D341Med (cell line): ENCODE results near the gene SHISAL1.
"Not testable (repeated sequence)": the region's sequence is repeated elsewhere in the genome, so short reads cannot be mapped to it uniquely, and the experiment has no call there.

Source experiments
- DNase-seq: peaks from one replicate; pipeline ENCODE4 v3.0.0; 2012; ENCODE audit warnings: low spot score

The SHISAL1 gene

GRCh38 chr22:44260216-44261035 is 52.3 kb downstream of the SHISAL1 start:
- DNase-seq, result no peak

GRCh38 chr22:44259366-44260215 is 53.2 kb downstream of the SHISAL1 start:
- no peak for DNase-seq

GRCh38 chr22:44256556-44257485 is 55.9 kb downstream of the SHISAL1 start:
- DNase-seq, result no peak

- no peak for DNase-seq
These were observed 56.7 kb downstream of the SHISAL1 start for GRCh38 chr22:44256085-44256484.

- no peak for DNase-seq
These were observed 57.9 kb downstream of the SHISAL1 start for GRCh38 chr22:44254811-44255210.

GRCh38 chr22:44249376-44250147 is 63.2 kb downstream of the SHISAL1 start:
- DNase-seq, result no peak

- DNase-seq, result no peak
These were observed 63.8 kb downstream of the SHISAL1 start for GRCh38 chr22:44248926-44249325.

GRCh38 chr22:44247923-44248892 is 64.5 kb downstream of the SHISAL1 start:
- DNase-seq, result no peak

GRCh38 chr22:44247346-44247745 is 65.4 kb downstream of the SHISAL1 start:
- DNase-seq, result no peak

- no peak for DNase-seq
These were observed 66.0 kb downstream of the SHISAL1 start for GRCh38 chr22:44246615-44247326.

- DNase-seq, result no peak
These were observed 66.9 kb downstream of the SHISAL1 start for GRCh38 chr22:44245867-44246266.

- DNase-seq, result no peak
These were observed 67.3 kb downstream of the SHISAL1 start for GRCh38 chr22:44245438-44245837.

GRCh38 chr22:44244265-44244822 is 68.4 kb downstream of the SHISAL1 start:
- DNase-seq, result no peak

GRCh38 chr22:44243761-44244160 is 69.0 kb downstream of the SHISAL1 start:
- no peak for DNase-seq

GRCh38 chr22:44242946-44243724 is 69.6 kb downstream of the SHISAL1 start:
- no peak for DNase-seq

- DNase-seq, result not testable (repeated sequence)
These were observed 71.6 kb downstream of the SHISAL1 start for GRCh38 chr22:44241121-44241520.

- no peak for DNase-seq
These were observed 75.5 kb downstream of the SHISAL1 start for GRCh38 chr22:44237290-44237689.

GRCh38 chr22:44234372-44234771 is 78.4 kb downstream of the SHISAL1 start:
- not testable (repeated sequence) for DNase-seq
